GM12801 (cell line): Measurements from ENCODE around the gene TNNC1.

Source experiments
- TF ChIP-seq, protein P1 (sequence below): IDR thresholded peaks from one replicate; pipeline ENCODE4 v1.5.1; 2011; ENCODE audit warnings: control low read depth; ENCODE audit not compliant: insufficient read length; ENCODE audit errors: extremely low read depth

TNNC1 gene

DNA sequence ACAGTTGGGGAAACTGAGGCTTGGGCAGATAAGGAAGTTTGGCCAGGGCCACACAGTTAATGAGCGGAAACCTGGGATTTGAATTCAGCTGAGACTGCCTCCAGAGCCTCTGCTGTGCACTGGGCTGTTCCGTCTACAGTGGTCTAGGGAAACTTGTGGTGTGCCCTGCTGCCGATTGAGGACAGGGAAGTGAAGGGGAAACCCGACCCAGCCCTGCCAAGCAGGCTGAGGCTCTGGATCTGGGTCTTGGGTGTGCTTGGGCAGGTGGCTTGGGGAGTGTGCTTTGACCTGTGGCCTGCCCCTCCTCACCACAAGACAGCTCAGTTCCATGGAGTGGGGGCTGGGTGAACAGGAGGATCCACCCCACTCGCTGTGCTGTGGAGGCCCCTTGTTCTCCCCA, 19.2 kb upstream of the TNNC1 start:
- TF ChIP-seq, protein P1, sequence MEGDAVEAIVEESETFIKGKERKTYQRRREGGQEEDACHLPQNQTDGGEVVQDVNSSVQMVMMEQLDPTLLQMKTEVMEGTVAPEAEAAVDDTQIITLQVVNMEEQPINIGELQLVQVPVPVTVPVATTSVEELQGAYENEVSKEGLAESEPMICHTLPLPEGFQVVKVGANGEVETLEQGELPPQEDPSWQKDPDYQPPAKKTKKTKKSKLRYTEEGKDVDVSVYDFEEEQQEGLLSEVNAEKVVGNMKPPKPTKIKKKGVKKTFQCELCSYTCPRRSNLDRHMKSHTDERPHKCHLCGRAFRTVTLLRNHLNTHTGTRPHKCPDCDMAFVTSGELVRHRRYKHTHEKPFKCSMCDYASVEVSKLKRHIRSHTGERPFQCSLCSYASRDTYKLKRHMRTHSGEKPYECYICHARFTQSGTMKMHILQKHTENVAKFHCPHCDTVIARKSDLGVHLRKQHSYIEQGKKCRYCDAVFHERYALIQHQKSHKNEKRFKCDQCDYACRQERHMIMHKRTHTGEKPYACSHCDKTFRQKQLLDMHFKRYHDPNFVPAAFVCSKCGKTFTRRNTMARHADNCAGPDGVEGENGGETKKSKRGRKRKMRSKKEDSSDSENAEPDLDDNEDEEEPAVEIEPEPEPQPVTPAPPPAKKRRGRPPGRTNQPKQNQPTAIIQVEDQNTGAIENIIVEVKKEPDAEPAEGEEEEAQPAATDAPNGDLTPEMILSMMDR: no peak

- TF ChIP-seq, protein P1: no peak
Observed at GRCh38 chr3:52472239-52473000, 18.6 kb upstream of the TNNC1 start.

DNA sequence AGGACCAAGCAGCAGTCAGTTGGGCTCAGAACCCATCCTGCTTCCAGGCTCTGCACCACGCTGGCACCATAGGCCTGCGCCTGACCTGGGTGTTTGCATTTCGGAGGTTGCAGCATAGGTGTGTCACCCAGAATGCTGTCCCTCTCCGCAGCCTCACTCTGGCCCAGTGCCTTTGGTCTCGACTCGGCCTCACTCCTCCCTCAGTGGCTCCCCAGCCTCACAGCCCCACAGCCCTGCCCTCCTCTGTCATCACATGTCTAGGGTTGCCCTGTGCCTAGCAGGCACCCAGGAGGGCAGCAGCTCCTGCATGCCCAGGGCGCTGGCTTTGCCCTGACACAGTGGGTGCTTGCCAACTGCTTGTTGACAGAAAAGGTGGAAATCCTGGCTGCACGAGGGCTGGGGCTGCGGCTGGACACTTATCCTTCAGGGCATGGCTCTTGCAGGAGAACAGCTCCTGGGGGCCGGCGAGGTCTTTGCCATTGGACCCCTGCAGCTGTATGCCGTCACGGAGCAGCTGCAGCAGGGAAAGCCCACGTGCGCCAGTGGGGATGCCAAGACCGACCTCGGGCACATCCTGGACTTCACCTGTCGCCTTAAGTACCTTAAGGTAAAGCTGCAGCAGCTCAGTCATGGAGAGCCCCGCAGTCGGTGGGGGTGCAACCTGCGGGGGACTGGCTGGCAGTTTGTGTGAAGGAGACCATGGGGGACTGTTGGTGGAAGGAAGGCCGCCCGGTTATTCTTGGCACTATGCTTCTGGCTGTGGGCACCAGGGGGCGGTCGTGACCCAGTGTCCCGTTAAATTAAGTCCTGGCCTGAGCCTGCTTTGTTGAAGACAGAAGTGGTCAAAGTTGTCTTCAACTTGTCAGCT, 17.8 kb upstream of the TNNC1 start:
- TF ChIP-seq, protein P1: no peak

- TF ChIP-seq, protein P1: no peak
Observed at GRCh38 chr3:52470920-52471319, 17.1 kb upstream of the TNNC1 start.

DNA sequence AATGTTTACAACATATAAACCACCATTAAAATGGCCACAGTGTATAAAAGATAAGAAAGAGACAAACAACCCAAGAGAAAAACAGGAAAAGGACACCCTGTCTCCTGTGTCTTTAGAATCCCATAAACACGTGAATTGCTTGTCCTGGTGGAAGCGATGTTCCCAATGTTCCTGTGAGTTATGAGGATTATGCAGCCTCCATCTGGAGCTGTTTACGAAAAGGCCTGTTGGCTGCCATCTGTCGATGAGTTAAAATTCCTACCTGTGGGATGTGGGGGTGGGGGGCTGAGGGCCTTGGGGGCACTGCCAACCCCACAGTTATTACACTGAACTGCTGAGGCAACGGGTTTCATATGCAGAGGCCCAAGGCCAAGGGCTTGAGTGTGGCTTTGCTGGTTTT, 15.2 kb upstream of the TNNC1 start:
- TF ChIP-seq, protein P1: no peak

- TF ChIP-seq, protein P1: no peak
Observed at GRCh38 chr3:52468336-52468735, 14.5 kb upstream of the TNNC1 start.

DNA sequence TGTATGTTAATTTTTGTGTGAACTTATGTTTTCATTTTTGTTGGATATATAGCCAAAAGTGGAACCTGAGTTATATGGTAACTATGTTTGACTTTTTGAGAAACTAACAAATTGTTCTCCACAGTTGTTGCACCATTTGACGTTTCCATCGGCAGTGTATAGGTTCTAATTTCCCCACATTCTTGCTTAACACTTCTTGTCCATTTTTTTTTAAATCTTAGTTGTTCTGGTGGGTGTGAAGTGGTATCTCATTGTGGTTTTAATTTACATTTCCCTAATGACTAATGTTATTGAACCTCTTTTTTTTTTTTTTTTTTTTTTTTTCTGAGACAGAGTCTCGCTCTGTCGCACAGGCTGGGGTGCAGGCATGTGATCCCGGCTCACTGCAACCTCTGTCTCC, 9.6 kb upstream of the TNNC1 start:
- TF ChIP-seq, protein P1: no peak
